IMR-90 (cell line): ENCODE measurements around the gene AMZ2. TPM values are rescaled to one million over a fixed set of nuclear protein-coding genes. Genes with fewer than 3 reads are reported as not detected.
"Not testable (repeated sequence)": the region's sequence is repeated elsewhere in the genome, so short reads cannot be mapped to it uniquely, and the experiment has no call there.

ENCODE experiments used
- ATAC-seq: fragments of 200-7000 bp; cut with Tn5 transposase; 2 replicates; pipeline ENCODE4 v1.9.1; 2020; ENCODE audit warnings: low read depth, mild to moderate bottlenecking, moderate library complexity
- BruUV-seq: library from RNA; stranded (reverse); fragments of 400-500 nt; replicated peaks from 2 replicates; lab custom pipeline; 2021; lab: Mats Ljungman, UMichigan
- CTCF ChIA-PET: fragments of 300-600 bp; formaldehyde crosslinking; extraction: SDS; loops from one replicate; lab custom pipeline; 2021; ENCODE audit warnings: antibody characterized with exemption; lab: Yijun Ruan, JAX
- POLR2A ChIA-PET: fragments of 300-600 bp; sonication (Branson Sonifier 250); formaldehyde crosslinking; loops from one replicate; lab custom pipeline; 2022; ENCODE audit warnings: antibody characterized with exemption; ENCODE audit not compliant: unreplicated experiment; lab: Charles Lee
- DNase-seq: peaks from one replicate; pipeline ENCODE4 v3.0.0; 2013
- H2AFZ ChIP-seq: replicated peaks from 2 replicates; pipeline ENCODE3; 2013; ENCODE audit warnings: low read length, mild to moderate bottlenecking; ENCODE audit not compliant: poor library complexity
- H2AK5ac ChIP-seq: 2 replicates; pipeline ENCODE4 v1.6.1; 2013; ENCODE audit warnings: low read depth, low read length, inconsistent platforms
- H2AK9ac ChIP-seq: replicated peaks from 2 replicates; pipeline ENCODE3; 2013; ENCODE audit warnings: mild to moderate bottlenecking, low read depth, low read length, moderate library complexity; ENCODE audit not compliant: poor library complexity
- H2BK120ac ChIP-seq: 2 replicates; pipeline ENCODE4 v1.6.1; 2013; ENCODE audit warnings: low read depth, low read length, inconsistent platforms
- H2BK15ac ChIP-seq: 3 replicates; pipeline ENCODE4 v1.6.1; 2013; ENCODE audit warnings: low read depth, low read length, inconsistent platforms
- H2BK20ac ChIP-seq: 2 replicates; pipeline ENCODE4 v1.6.1; 2013; ENCODE audit warnings: low read depth, mild to moderate bottlenecking, inconsistent platforms, low read length, moderate library complexity
- H2BK5ac ChIP-seq: 2 replicates; pipeline ENCODE4 v1.6.1; 2013; ENCODE audit warnings: mild to moderate bottlenecking, low read depth, low read length, inconsistent platforms; ENCODE audit not compliant: poor library complexity, severe bottlenecking
- H3K14ac ChIP-seq: replicated peaks from 2 replicates; pipeline ENCODE4 v1.6.1; 2013; ENCODE audit warnings: low read depth, low read length, inconsistent platforms
- H3K18ac ChIP-seq: 2 replicates; pipeline ENCODE4 v1.6.1; 2013; ENCODE audit warnings: low read depth, low read length, control low read depth
- H3K23ac ChIP-seq: 2 replicates; pipeline ENCODE4 v1.6.1; 2013; ENCODE audit warnings: low read depth, low read length, inconsistent platforms
- H3K27ac ChIP-seq: 2 replicates; pipeline ENCODE4 v1.5.1; 2013; ENCODE audit warnings: mild to moderate bottlenecking, control low read depth, low read length; ENCODE audit not compliant: insufficient read depth
- H3K27me3 ChIP-seq: 2 replicates; pipeline ENCODE4 v1.6.1; 2013; ENCODE audit warnings: low read length; ENCODE audit not compliant: control insufficient read depth, insufficient read depth
- H3K36me3 ChIP-seq: 2 replicates; pipeline ENCODE4 v1.6.1; 2013; ENCODE audit warnings: low read length, mixed read lengths; ENCODE audit not compliant: control insufficient read depth, insufficient read depth
- H3K4ac ChIP-seq: 2 replicates; pipeline ENCODE4 v1.6.1; 2013; ENCODE audit warnings: low read depth, low read length, inconsistent platforms
- H3K4me1 ChIP-seq: 2 replicates; pipeline ENCODE4 v1.6.1; 2013; ENCODE audit warnings: low read length, mixed read lengths; ENCODE audit not compliant: control insufficient read depth, insufficient read depth
- H3K4me2 ChIP-seq: 2 replicates; pipeline ENCODE4 v1.6.1; 2013; ENCODE audit warnings: low read depth, mild to moderate bottlenecking, control low read depth, low read length, moderate library complexity
- H3K4me3 ChIP-seq: 2 replicates; pipeline ENCODE4 v1.5.1; 2013; ENCODE audit warnings: low read depth, mild to moderate bottlenecking, control low read depth, low read length, moderate library complexity; ENCODE audit not compliant: insufficient read depth
- H3K56ac ChIP-seq: 2 replicates; pipeline ENCODE4 v1.6.1; 2013; ENCODE audit warnings: low read length, inconsistent platforms; ENCODE audit not compliant: insufficient read depth; ENCODE audit errors: extremely low read depth
- H3K79me1 ChIP-seq, 2 experiments: 2 replicates each; pipeline ENCODE4 v1.6.1; 2013; ENCODE audit warnings: low read length in 2 of 2, inconsistent platforms in 1 of 2, low read depth in 1 of 2
- H3K9ac ChIP-seq: 2 replicates; pipeline ENCODE4 v1.6.1; 2013; ENCODE audit warnings: low read depth, low read length, control low read depth
- H3K9me1 ChIP-seq: 2 replicates; pipeline ENCODE4 v1.6.1; 2013; ENCODE audit warnings: low read length, inconsistent platforms; ENCODE audit not compliant: insufficient read depth
- H3K9me3 ChIP-seq: 2 replicates; pipeline ENCODE4 v1.6.1; 2013; ENCODE audit warnings: low read length; ENCODE audit not compliant: control insufficient read depth, insufficient read depth
- H4K20me1 ChIP-seq: 2 replicates; pipeline ENCODE4 v1.6.1; 2013; ENCODE audit warnings: low read length, inconsistent platforms; ENCODE audit not compliant: insufficient read depth
- H4K5ac ChIP-seq: 2 replicates; pipeline ENCODE4 v1.6.1; 2013; ENCODE audit warnings: mild to moderate bottlenecking, low read depth, low read length, control low read depth
- H4K8ac ChIP-seq, 2 experiments: 2 replicates each; pipeline ENCODE4 v1.6.1; 2013; ENCODE audit warnings: low read depth in 2 of 2, low read length in 2 of 2, control low read depth in 1 of 2, inconsistent platforms in 1 of 2
- H4K91ac ChIP-seq: 2 replicates; pipeline ENCODE4 v1.6.1; 2013; ENCODE audit warnings: low read depth, low read length, inconsistent platforms; ENCODE audit not compliant: insufficient read depth
- CTCF ChIP-seq: conservative IDR thresholded peaks from 2 replicates; pipeline ENCODE4 v1.5.1; 2012; ENCODE audit warnings: mild to moderate bottlenecking, low read depth, low read length, improper control_type of control experiment
- WGBS, 2 experiments: methylation state at CpG; one replicate each; pipeline versions ENCODE4 v1.1.5 to v1.1.7; 2013; ENCODE audit warnings: missing lambda C conversion rate in 2 of 2; ENCODE audit not compliant: insufficient read length in 1 of 2; ENCODE audit errors: extremely low coverage in 2 of 2; 5-methylcytosine and 5-hydroxymethylcytosine counted together
- dilution Hi-C: fragments of 300-500 bp; cut with HindIII; formaldehyde crosslinking; loops from one replicate; pipeline ENCODE4 v1.14.3; 2018; ENCODE audit warnings: low sequenced_read_pairs; ENCODE audit not compliant: unreplicated experiment
- in situ Hi-C: fragments of 300-500 bp; cut with MboI; formaldehyde crosslinking; loops from 3 replicates; pipeline ENCODE4 v1.14.3; 2019; ENCODE audit warnings: low sequenced_read_pairs, inconsistent platforms, mixed read lengths
- intact Hi-C: fragments of 100-400 bp; cut with micrococcal nuclease; formaldehyde crosslinking; loops from 2 replicates; pipeline ENCODE4 v1.10.0; 2022
- polyA plus RNA-seq, 3 experiments: library from polyadenylated mRNA; depleted of rRNA; stranded (reverse); fragments of >200 nt; gene quantifications; 2 replicates each; pipeline ENCODE4 v1.2.3, GENCODE V29; 2012; ENCODE audit warnings: low replicate concordance in 1 of 3
- total RNA-seq: library from RNA; depleted of rRNA; stranded (reverse); fragments of >200 nt; gene quantifications from 2 replicates; pipeline ENCODE4 v1.2.3, GENCODE V29; 2012

Gene AMZ2
- total and polyA plus RNA-seq, 2 of the 4 experiments (the other 2 are of a cell fraction): 65.4 to 90.2 TPM

- no peak for TF ChIP-seq CTCF
Measured at GRCh38 chr17:68210570-68211315, 37.1 kb upstream of the AMZ2 start (continued).

GRCh38 chr17:68213428-68214411 lies 34.1 kb upstream of the AMZ2 start:
- BruUV-seq, H3K4me3 ChIP-seq, H2AFZ ChIP-seq, H4K8ac ChIP-seq, H4K5ac ChIP-seq, H3K14ac ChIP-seq, H3K9ac ChIP-seq, H3K18ac ChIP-seq, H2BK20ac ChIP-seq, CTCF ChIA-PET, H2BK120ac ChIP-seq, ATAC-seq, H4K20me1 ChIP-seq, H2BK15ac ChIP-seq, in situ Hi-C loops, H3K36me3 ChIP-seq, intact Hi-C loops, H2AK5ac ChIP-seq, H3K56ac ChIP-seq, DNase-seq, H3K4me2 ChIP-seq, H3K4ac ChIP-seq, H3K27ac ChIP-seq, POLR2A ChIA-PET, H2AK9ac ChIP-seq, H3K23ac ChIP-seq, dilution Hi-C loops, H3K9me3 ChIP-seq, H4K91ac ChIP-seq, H2BK5ac ChIP-seq, H3K4me1 ChIP-seq, H3K79me1 ChIP-seq, H3K9me1 ChIP-seq, H3K27me3 ChIP-seq: not testable (repeated sequence)
- WGBS, 2 experiments: 90% methylated on average over 2 of the region's 11 CpGs; no CpG with 5 or more reads in 1 of the 2 experiments
